Activated T-cell treated with anti-CD3 and anti-CD28 coated beads for 48 hours (primary cell): Measurements from ENCODE around the gene PHACTR3.

Experiments
- DNase-seq: peaks from one replicate; pipeline ENCODE4 v3.0.0-alpha.2; 2020; ENCODE audit warnings: low read depth

The PHACTR3 gene

GRCh38 chr20:59802471-59803221 lies 198.3 kb downstream of the PHACTR3 start:
- DNase-seq = no peak

- DNase-seq = no peak
Observed at GRCh38 chr20:59804347-59804746, 200.0 kb downstream of the PHACTR3 start.

- no peak for DNase-seq
Observed at GRCh38 chr20:59804871-59805665, 200.7 kb downstream of the PHACTR3 start.

- DNase-seq = no peak
Observed at GRCh38 chr20:59805786-59806577, 201.6 kb downstream of the PHACTR3 start.

- DNase-seq = no peak
Observed at GRCh38 chr20:59806578-59806975, 202.2 kb downstream of the PHACTR3 start.

GRCh38 chr20:59807909-59808728 lies 203.8 kb downstream of the PHACTR3 start:
- DNase-seq = no peak

GRCh38 chr20:59808729-59809381 lies 204.5 kb downstream of the PHACTR3 start:
- no peak for DNase-seq

- DNase-seq = no peak
Observed at GRCh38 chr20:59809630-59810448, 205.5 kb downstream of the PHACTR3 start.

- no peak for DNase-seq
Observed at GRCh38 chr20:59810449-59811187, 206.3 kb downstream of the PHACTR3 start.

- no peak for DNase-seq
Observed at GRCh38 chr20:59811681-59812171, 207.4 kb downstream of the PHACTR3 start.

- DNase-seq = no peak
Observed at GRCh38 chr20:59812286-59813125, 208.2 kb downstream of the PHACTR3 start.

- no peak for DNase-seq
Observed at GRCh38 chr20:59813126-59813947, 209.0 kb downstream of the PHACTR3 start.

- DNase-seq = no peak
Observed at GRCh38 chr20:59813948-59814839, 209.9 kb downstream of the PHACTR3 start.

GRCh38 chr20:59814840-59815340 lies 210.6 kb downstream of the PHACTR3 start:
- DNase-seq = no peak

- DNase-seq = no peak
Observed at GRCh38 chr20:59816146-59816738, 211.9 kb downstream of the PHACTR3 start.

- DNase-seq = no peak
Observed at GRCh38 chr20:59817406-59817805, 213.1 kb downstream of the PHACTR3 start.
